GM21526 (cell line): Measurements from ENCODE around the gene DVL3.

ENCODE experiments used
- ATAC-seq: cut with Tn5 transposase; IDR thresholded peaks from one replicate; pipeline ENCODE4 v1.9.1; 2021; ENCODE audit warnings: moderate library complexity; ENCODE audit not compliant: unreplicated experiment, low FRiP score

Gene DVL3

DNA sequence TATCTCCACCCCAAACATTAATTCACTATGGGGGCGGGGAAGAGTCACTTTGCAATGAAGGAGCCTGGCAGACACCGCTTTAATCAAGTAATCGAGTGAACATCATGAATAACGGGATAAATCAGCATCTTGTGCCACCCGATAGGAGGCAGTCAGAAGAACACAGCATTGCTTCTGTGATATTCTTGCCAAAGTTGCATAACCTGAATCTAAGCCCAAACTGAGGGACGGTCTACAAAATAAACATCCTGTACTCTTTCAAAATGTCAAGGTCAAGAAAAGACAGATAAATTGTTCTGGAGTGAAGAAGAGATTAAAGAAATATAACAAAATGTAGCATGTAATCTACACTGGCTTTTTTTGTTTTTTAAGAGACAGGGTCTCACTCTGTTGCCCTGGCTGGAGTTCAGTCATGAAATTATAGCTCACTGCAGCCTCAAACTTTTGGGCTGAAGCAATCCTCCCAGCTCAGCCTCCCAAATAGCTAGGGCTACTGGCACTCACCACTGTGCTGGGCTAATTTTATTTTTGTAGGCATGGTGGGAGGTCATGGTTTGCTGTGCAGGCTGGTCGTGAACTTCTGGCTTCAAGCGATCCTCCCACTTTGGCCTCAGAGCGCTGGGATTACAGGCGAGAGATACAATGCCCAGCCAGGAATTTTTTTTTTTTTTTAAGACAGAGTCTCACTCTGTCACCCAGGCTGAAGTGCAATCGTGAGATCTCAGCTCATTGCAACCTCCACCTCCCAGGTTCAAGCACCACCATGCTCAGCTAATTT lies 54.2 kb downstream of the DVL3 start:
- no peak for ATAC-seq

DNA sequence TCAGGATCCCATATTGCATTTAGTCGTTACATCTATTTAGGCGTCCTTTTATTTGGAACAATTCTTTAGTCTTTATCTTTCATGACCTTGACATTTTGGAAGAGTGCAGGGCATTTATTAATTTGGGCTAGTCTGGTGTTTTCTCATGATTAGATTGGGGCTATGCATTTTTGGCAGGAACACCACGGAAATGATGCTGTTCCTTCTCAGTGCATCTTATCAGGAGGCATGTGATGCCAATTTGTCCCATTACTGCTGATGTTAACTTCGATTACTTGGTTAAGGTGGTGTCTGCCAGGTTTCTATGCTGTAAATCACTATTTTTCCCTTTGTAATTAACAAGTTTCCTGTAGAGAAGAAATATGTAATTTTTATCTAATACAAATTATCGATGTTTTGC lies 56.1 kb downstream of the DVL3 start:
- ATAC-seq, result no peak

DNA sequence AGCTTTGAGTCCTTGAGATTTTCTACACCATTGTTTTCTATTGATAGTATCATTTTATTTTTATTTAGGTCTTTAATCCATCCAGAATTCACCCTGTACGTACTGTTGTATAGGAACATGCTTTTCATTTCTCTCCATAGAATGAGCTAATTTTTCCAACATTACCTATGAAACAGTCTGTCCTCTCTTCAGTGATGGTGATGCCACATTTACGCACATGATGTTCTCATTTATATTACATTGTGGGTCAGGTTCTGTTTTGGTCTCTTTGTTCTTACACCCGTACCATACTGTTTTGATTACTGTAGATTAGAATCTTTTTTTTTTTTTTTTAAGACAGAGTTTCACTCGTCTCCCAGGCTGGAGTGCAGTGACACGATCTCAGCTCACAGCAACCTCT lies 56.5 kb downstream of the DVL3 start:
- ATAC-seq, result no peak

DNA sequence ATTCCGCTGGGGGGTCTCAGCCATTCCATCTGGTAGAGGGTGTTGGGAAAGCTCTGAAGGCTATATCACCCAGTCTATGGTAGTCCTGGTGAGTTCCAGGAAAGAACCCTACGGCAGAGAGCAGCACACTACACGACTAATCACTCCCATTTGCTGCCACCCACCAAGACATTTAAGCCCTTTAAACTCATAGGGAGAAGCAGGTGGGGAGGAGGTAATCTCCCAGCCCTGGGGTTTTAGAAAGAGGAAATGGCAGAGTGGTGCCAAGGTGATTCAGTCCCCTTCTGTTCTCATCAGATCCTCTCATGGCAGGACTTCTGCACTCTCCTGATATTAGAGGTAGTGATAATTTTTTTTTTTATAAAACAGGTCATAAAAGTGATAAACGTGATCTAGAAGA lies 63.6 kb downstream of the DVL3 start:
- ATAC-seq, result no peak

DNA sequence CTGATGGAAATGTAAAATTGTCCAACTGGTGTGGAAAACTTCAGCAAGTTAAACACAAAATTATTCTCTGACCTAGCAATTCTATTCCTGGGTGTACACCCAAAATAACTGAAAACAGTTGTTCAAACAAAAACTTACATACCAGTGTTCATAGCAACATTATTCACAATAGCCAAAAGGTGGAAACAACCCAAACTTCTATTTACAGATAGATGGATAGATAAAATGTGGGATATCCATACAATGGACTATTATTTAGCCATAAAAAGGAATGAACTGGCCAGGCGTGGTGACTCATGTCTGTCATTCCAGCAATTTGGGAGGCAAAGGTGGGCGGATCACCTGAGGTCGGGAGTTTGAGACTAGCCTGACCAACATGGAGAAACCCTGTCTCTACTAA lies 67.3 kb downstream of the DVL3 start:
- ATAC-seq, result no peak
